IgD-negative memory B cell (primary cell): Measurements from ENCODE around the gene UTP18. TPM values are rescaled to one million over a fixed set of nuclear protein-coding genes. Genes with fewer than 3 reads are reported as not detected.
"Not testable (repeated sequence)": the region's sequence is repeated elsewhere in the genome, so short reads cannot be mapped to it uniquely, and the experiment has no call there.

Source experiments
- H3K27ac Mint-ChIP-seq, 3 donors: one replicate each; pipeline ENCODE4 v1.8.0; 2020 to 2022; ENCODE audit warnings: mild to moderate bottlenecking in 3 of 3, mixed read lengths in 3 of 3, moderate library complexity in 1 of 3
- H3K27me3 Mint-ChIP-seq: one replicate; pipeline ENCODE4 v1.8.0; 2021; ENCODE audit warnings: mixed read lengths
- H3K36me3 Mint-ChIP-seq: one replicate; pipeline ENCODE4 v1.8.0; 2020; ENCODE audit warnings: mild to moderate bottlenecking, mixed read lengths
- H3K4me1 Mint-ChIP-seq, 3 donors: one replicate each; pipeline ENCODE4 v1.8.0; 2020 to 2022; ENCODE audit warnings: mixed read lengths in 3 of 3, mild to moderate bottlenecking in 1 of 3
- H3K4me3 Mint-ChIP-seq, 4 donors: one replicate each; pipeline ENCODE4 v1.8.0; 2020 to 2022; ENCODE audit warnings: mild to moderate bottlenecking in 4 of 4, mixed read lengths in 4 of 4, moderate library complexity in 3 of 4
- H3K9me3 Mint-ChIP-seq, 3 donors: one replicate each; pipeline ENCODE4 v1.8.0; 2020 to 2021; ENCODE audit warnings: mixed read lengths in 3 of 3, mild to moderate bottlenecking in 1 of 3
- polyA plus RNA-seq: library from polyadenylated mRNA; unstranded; fragments of 300-500 nt; fragmentation: Illumina TruSeq; gene quantifications from one replicate; pipeline ENCODE4 v1.2.3, GENCODE V29; 2021

Gene UTP18
- polyA plus RNA-seq, result 47.0 TPM

DNA sequence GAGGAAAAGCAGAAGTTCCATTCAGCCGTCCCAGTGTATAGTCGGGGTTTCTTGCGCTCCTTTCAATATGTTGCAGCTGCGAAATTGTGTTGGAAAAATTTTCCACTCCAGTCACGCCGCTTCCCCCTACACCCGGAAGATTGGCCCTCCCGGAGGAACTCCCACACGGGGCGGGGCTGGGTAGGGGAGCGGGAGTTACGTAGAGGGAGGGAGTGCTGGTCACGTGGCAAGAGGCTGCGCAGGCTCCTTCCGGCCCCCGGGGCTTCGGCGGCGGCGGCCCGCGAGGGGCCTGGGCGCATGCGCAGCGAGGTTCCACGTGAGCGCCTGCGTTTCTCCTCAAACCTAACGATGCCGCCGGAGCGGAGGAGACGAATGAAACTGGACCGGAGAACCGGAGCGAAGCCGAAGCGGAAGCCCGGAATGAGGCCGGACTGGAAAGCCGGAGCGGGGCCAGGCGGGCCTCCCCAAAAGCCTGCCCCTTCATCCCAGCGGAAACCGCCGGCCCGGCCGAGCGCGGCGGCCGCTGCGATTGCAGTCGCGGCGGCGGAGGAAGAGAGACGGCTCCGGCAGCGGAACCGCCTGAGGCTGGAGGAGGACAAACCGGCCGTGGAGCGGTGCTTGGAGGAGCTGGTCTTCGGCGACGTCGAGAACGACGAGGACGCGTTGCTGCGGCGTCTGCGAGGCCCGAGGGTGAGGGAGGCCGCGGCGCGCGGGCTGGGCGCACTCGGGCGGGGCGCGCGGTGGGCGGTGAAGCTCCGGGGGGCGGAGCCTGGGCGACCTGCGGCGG is at the start of gene UTP18:
Gene UTP18, plus strand, starts transcription at position 310 of the 787 bp plus-strand sequence. Its CDS starts 39 bp downstream, at position 349.
- Mint-ChIP-seq H3K27me3 (no peaks in the 10 kb centered on the region), H3K9me3 (no peaks in the 10 kb centered on the region), H3K36me3 (no peaks in the 10 kb centered on the region), H3K27ac (peak within 1 kb of the TSS; percentile 94 to 99 (median 98)), H3K4me3 (peak within 1 kb of the TSS; percentile 89 to 100 (median 96)), H3K4me1 (peaks cover 35 to 52% (median 41%) of the 10 kb centered on the region in 3 donors)

- Mint-ChIP-seq H3K4me1 (peaks cover 0 to 1% (median 0%) of the 10 kb centered on the region in 3 donors), H3K27ac (no peak overlapping the region), H3K4me3 (no peak overlapping the region), H3K9me3 (no peaks in the 10 kb centered on the region), H3K27me3 (no peaks in the 10 kb centered on the region), H3K36me3 (peaks cover 7% of the 10 kb centered on the region)
These were observed 45.4 kb upstream of the UTP18 start for GRCh38 chr17:51214920-51215319.

DNA sequence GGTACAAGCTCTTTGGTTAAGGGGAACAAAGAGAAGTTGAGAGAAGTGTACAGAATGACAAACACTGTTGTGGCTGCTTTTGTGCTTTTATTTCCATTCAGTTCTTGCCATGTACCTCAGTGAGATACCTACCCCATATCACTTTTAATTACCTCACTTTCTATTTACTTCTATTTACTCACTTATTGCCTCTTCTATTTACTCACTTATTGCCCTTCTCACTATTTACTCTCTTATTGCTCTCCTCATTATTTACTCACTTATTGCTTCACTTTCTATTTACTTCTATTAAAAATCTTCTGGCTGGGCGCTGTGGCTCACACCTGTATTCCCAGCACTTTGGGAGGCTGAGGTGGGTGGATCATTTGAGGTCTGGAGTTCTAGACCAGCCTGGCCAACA is 42.4 kb upstream of the UTP18 start:
- Mint-ChIP-seq H3K9me3 (no peaks in the 10 kb centered on the region), H3K4me3 (no peak overlapping the region), H3K27ac (no peak overlapping the region), H3K27me3 (no peaks in the 10 kb centered on the region), H3K36me3 (peaks cover 4% of the 10 kb centered on the region), H3K4me1 (peaks cover 0 to 4% (median 1%) of the 10 kb centered on the region in 3 donors)

DNA sequence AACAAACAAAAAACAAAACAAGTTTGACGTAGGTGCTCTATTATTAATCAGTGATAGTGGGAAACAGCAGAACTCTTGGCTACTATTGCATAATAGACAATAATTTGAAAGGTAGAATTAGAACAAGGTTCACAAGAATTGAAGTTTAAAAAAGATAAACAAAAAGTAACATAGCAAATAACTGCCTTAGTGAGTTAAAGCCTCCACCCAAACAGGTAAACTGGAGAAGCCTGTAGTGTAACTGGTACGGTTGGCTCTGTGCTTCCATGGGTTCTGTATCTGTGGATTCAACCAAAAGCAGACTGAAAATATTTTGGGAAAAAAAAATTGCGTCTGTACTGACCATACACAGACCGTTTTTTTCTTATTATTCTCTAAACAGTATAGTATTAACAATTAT is 39.0 kb upstream of the UTP18 start:
- Mint-ChIP-seq H3K27me3 (no peaks in the 10 kb centered on the region), H3K4me3 (no peak overlapping the region), H3K36me3 (peaks cover 6% of the 10 kb centered on the region), H3K9me3 (no peaks in the 10 kb centered on the region), H3K27ac (no peak overlapping the region), H3K4me1 (peaks cover 12 to 19% (median 13%) of the 10 kb centered on the region in 3 donors)

DNA sequence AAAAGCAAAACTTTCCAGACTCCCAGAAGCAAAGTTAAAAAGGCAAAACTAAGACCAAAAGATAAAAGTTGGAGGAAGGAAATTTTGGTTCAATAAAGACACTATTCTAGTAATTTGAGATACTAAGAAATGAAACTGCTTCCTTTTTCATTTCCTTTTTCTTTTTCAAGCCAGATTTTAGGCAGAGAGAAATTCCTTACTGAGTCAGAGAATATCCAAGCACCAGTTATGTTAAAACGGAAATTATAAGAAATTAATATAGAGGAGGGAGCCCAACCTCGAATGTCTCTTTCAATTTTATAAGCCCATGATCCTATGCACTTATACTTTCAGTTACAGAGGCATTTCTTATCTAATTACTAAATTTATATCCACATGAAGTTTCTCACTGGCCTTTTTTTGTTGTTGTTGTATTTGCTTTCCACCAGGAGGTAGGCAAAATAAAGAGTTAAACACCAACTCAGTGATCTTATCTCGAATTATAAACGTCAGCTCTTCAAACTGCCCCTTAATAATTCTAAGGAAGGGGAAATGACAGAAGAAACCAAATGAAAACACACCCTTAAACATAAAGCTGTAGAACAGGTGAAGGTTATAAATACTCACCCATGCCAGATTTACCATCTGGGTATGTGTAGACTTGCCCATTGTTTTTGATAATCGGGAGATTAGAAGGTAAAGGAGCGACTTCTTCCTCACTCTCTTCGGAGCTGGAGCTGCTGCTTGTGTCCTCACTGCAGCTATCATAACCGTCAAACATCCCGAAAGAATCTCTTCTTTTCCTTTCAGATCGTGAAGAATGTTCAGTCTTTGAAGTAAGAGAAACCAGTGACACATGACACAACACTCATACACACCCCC is 35.7 kb upstream of the UTP18 start:
- H3K4me3 Mint-ChIP-seq, result no peak overlapping the region
- H3K4me1 Mint-ChIP-seq, result peaks cover 16 to 26% (median 26%) of the 10 kb centered on the region in 3 donors
- H3K9me3 Mint-ChIP-seq, result no peaks in the 10 kb centered on the region
- H3K27me3 Mint-ChIP-seq, result no peaks in the 10 kb centered on the region
- peaks cover 4% of the 10 kb centered on the region for H3K36me3 Mint-ChIP-seq
- peak overlapping the region in 2 of 3 donors; percentile 48 to 58 for H3K27ac Mint-ChIP-seq

DNA sequence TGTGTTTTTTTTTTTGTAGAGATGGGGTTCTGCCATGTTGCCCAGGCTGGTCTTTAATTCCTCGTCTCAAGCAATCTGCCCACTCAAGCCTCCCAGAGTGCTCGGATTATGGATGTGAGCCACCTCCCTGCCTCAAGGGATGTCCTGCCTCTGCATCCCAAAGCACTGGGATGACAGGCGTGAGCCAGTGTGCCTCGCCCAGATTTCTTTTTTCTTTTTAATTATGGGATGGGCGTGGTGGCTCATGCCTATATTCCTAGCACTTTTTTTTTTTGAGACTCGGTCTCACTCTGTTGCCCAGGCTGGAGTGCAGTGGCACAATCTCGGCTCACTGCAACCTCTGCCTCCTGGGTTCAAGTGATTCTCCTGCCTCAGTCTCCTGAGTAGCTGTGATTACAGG is 34.8 kb upstream of the UTP18 start:
- not testable (repeated sequence) for H3K4me3 Mint-ChIP-seq, H3K27me3 Mint-ChIP-seq, H3K27ac Mint-ChIP-seq, H3K36me3 Mint-ChIP-seq, H3K9me3 Mint-ChIP-seq
- H3K4me1 Mint-ChIP-seq, result peaks cover 24 to 35% (median 32%) of the 10 kb centered on the region in 3 donors

DNA sequence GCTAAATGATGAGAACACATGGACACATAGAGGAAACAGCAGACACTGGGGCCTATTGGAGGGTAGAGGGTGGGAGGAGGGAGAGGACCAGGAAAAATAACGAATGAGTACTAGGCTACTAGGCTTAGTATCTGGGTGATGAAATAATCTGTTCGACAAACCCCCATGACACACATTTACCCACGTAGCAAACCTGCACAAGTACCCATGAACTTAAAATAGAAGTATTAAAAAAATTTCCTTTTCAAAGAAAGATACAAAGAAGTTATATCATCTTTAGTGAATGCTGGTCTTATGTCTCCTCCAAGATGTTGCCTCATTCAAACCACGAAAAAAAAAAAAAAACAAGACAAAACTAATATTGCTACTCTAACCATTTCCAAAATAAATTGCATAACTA is 32.2 kb upstream of the UTP18 start:
- no peaks in the 10 kb centered on the region for H3K27me3 Mint-ChIP-seq
- no peak overlapping the region for H3K27ac Mint-ChIP-seq
- H3K4me3 Mint-ChIP-seq, result no peak overlapping the region
- peaks cover 4% of the 10 kb centered on the region for H3K36me3 Mint-ChIP-seq
- peaks cover 28 to 43% (median 32%) of the 10 kb centered on the region in 3 donors for H3K4me1 Mint-ChIP-seq
- no peaks in the 10 kb centered on the region for H3K9me3 Mint-ChIP-seq

DNA sequence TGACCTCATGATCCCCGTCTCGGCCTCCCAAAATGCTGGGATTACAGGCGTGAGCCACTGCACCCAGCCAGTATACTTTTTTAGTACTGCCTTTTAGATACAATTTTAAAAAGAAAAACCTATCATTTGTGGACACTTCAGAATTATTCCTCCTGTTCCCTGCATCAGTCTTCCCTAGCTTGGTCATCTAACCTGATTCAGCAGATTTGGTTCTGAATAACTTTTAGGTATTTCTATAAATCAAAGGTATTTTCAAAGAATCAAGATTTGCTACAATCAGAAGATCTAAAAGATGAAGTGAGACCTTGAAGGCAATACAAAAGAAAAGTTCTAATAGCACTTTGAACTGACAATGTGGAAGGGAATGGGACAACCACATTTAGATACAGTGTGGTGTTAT is 30.5 kb upstream of the UTP18 start:
- no peak overlapping the region for H3K4me3 Mint-ChIP-seq

DNA sequence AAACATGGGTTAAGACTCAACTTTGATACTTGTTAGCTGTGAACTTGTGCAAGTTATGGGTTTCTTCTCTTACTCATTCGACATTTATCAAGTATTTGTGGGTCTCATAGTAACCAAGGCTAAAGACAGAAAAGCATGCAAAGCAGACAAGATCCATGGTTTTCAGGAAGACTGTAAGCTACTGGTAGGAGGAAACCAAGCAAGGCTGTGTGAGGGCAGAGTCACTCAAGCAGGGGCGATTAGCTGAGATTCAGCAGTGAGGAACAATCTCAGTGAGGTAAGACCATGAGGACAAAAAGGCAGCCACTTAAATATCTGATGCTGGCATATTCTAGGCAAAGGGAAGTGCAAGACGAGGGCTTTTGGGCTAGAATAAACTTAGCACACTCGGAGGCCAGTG is 30.0 kb upstream of the UTP18 start:
- Mint-ChIP-seq H3K9me3 (no peaks in the 10 kb centered on the region), H3K4me3 (peak overlapping the region in 1 of 4 donors; percentile 23), H3K36me3 (no peaks in the 10 kb centered on the region), H3K27me3 (no peaks in the 10 kb centered on the region), H3K4me1 (peaks cover 20 to 34% (median 22%) of the 10 kb centered on the region in 3 donors), H3K27ac (no peak overlapping the region)

More for the DNA sequence above, 30.5 kb upstream of the UTP18 start:
- Mint-ChIP-seq H3K9me3 (no peaks in the 10 kb centered on the region), H3K27me3 (no peaks in the 10 kb centered on the region), H3K36me3 (peaks cover 2% of the 10 kb centered on the region), H3K27ac (no peak overlapping the region), H3K4me1 (peaks cover 22 to 38% (median 24%) of the 10 kb centered on the region in 3 donors)

- no peaks in the 10 kb centered on the region for H3K36me3 Mint-ChIP-seq
- no peak overlapping the region for H3K27ac Mint-ChIP-seq
- no peaks in the 10 kb centered on the region for H3K9me3 Mint-ChIP-seq
- H3K4me1 Mint-ChIP-seq, result peaks cover 20 to 35% (median 27%) of the 10 kb centered on the region in 3 donors
- H3K4me3 Mint-ChIP-seq, result no peak overlapping the region
- no peaks in the 10 kb centered on the region for H3K27me3 Mint-ChIP-seq
These were observed 28.3 kb upstream of the UTP18 start for GRCh38 chr17:51231999-51232398.

DNA sequence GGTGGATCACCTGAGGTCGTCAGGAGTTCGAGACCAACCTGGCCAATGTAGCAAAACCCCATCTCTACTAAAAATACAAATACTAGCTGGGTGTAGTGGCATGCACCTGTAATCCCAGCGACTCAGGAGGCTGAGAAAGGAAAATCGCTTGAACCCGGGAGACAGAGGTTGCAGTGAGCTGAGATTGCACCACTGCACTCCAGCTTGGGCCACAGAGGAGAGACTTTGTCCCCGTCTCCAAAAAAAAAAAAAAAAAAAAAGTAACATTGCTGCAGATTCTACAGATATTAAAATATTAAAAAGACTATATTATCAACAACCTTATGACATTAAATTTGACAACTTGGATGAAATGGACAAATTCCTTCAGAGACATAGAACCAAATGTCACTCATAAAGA is 26.2 kb upstream of the UTP18 start:
- Mint-ChIP-seq H3K9me3 (no peaks in the 10 kb centered on the region), H3K27me3 (no peaks in the 10 kb centered on the region)

GRCh38 chr17:51238255-51238887 is 22.0 kb upstream of the UTP18 start:
- Mint-ChIP-seq H3K9me3 (no peaks in the 10 kb centered on the region), H3K4me3 (peak overlapping the region; percentile 2 to 67 (median 55)), H3K27ac (peak overlapping the region in 2 of 3 donors; percentile 2 to 46), H3K4me1 (peaks cover 20 to 35% (median 31%) of the 10 kb centered on the region in 3 donors), H3K27me3 (no peaks in the 10 kb centered on the region), H3K36me3 (no peaks in the 10 kb centered on the region)

More for the DNA sequence above, 26.2 kb upstream of the UTP18 start:
- no peaks in the 10 kb centered on the region for H3K36me3 Mint-ChIP-seq
- H3K4me3 Mint-ChIP-seq, result no peak overlapping the region
- peaks cover 34 to 37% (median 36%) of the 10 kb centered on the region in 3 donors for H3K4me1 Mint-ChIP-seq
- H3K27ac Mint-ChIP-seq, result no peak overlapping the region

GRCh38 chr17:51240275-51240674 is 20.1 kb upstream of the UTP18 start:
- peaks cover 19 to 33% (median 29%) of the 10 kb centered on the region in 3 donors for H3K4me1 Mint-ChIP-seq
- no peak overlapping the region for H3K27ac Mint-ChIP-seq
- no peak overlapping the region for H3K4me3 Mint-ChIP-seq
- H3K36me3 Mint-ChIP-seq, result no peaks in the 10 kb centered on the region
- no peaks in the 10 kb centered on the region for H3K27me3 Mint-ChIP-seq
- no peaks in the 10 kb centered on the region for H3K9me3 Mint-ChIP-seq

DNA sequence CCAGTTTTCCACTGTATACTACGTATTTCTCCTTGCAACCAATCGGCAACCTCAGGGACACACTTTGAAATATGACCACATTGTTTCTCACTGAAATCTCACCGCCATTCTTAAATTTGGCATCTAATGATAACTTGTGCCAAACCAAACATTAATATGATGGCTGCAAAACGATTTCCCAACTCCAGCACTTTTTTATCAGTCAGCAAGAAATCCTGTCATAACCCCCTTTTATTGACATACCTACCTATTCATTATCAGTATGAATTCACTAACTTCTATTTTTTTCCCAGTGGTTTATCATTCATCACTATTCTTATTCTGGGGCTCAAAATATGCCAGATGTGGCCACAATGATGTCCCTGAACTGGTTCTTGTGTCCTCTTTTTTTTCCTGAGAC is 16.3 kb upstream of the UTP18 start:
- Mint-ChIP-seq H3K36me3 (no peaks in the 10 kb centered on the region), H3K27me3 (no peaks in the 10 kb centered on the region), H3K4me3 (no peak overlapping the region), H3K9me3 (no peaks in the 10 kb centered on the region), H3K4me1 (peaks cover 11 to 16% (median 11%) of the 10 kb centered on the region in 3 donors), H3K27ac (no peak overlapping the region)

DNA sequence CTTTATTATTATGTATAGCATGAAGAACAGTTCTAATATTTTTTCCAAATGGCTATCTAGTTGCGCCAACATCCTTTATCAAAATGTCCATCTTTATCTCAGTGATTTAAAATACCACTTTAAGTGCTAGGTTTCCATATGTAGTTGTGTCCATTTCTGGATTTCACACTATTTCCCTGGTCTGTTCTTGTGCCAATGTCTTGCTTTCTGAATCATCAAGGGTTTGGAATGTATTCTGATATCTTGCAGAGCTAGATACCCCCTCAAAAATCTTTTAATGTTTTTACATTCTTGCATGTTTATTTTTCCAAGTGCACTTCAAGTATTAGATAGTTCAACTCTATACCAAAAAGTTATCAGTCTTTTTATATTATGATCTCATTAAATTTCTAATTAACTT is 14.8 kb upstream of the UTP18 start:
- Mint-ChIP-seq H3K4me1 (peaks cover 1 to 9% (median 3%) of the 10 kb centered on the region in 3 donors), H3K4me3 (no peak overlapping the region), H3K36me3 (no peaks in the 10 kb centered on the region), H3K27me3 (no peaks in the 10 kb centered on the region), H3K9me3 (no peaks in the 10 kb centered on the region), H3K27ac (peak overlapping the region in 1 of 3 donors; percentile 10)
